ENCODE results near the gene ZSWIM3.
A peak's percentile ranks its signal among the peaks of the same experiment; 100 is the strongest.
"Not testable (repeated sequence)": the region's sequence is repeated elsewhere in the genome, so short reads cannot be mapped to it uniquely, and the experiment has no call there.

ZSWIM3 gene

DNA sequence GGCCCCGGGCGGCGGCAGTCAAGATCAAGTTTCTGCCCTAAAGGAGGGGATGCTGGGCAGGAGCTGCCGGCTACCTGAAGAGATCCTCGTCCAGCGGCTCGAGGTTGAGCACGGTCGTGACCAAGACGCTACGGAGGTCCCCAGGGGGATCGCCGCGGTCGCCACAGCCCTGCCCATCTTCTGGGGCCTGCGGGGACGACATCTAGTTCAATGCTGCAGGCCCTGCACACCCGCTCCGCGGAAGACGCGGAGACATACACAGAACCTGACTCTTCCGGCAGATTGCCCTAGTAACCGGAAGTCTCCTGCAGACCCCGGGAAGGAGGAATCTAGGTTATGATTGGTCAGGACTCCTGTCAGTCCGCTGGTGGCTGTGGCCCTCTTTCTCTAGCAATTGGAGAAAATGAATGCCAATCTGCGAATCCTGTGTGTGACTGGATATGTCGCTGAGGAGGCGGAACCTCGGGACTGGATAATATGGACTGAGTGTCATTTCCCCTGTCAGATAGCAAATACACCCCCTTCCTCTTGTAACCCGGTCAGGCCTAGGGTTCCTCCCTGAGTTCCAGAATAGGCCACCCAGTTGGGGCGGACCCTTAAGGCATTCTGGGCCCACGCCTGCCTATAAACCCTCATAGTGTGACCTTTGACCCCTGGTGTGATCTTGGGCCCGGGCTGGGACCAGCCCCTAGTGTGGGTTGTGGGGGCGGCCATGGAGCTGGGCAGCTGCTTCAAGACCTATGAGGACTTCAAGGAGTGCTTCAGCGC, at the start of gene ZSWIM3, which contains the start of gene ACOT8:
TSS of gene ZSWIM3 (plus strand) at position 501 of the 768 bp plus-strand sequence. CDS start at position 713, 212 bp downstream.
TSS of gene ACOT8 (minus strand) at position 279 of the 768 bp plus-strand sequence. CDS start at position 202, 77 bp downstream.
- DNase-seq = peak; percentile 90

DNA sequence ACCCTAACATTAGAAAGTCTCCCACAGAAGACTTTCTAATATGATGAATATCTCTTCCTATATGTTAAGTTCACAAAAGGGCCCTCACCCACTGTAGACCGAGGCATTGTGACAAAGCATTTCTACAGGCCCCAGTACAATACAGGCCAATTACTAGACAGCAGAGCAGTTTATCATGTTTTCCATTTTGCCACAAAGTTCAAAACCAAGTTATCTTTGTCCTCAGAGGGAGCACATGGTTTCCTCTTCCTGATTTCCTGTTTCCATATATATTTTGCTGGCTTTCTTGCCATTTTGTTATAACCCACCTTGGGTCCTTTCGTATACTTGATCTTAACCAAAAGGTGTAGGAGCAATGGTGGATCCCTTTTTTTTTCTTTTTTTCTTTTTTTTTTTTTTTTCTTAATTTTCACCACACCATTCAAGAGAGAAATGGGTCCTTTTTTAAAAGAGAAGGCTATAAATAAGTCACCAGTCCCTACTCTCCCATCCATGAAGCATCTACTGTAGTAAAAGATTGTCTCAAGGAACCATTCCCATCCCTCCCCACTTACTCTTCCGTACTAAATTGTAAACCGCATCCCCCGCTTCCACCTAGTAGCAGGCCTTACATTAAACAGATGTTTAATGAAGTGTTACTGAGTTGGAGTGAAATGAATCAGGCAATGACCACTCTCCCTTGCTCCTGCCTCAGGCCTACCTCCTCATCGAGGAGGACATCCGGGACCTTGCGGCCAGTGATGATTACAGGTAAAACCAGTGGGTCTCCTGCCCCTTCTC, 47.0 kb upstream of the ZSWIM3 start:
- DNase-seq = no peak

DNA sequence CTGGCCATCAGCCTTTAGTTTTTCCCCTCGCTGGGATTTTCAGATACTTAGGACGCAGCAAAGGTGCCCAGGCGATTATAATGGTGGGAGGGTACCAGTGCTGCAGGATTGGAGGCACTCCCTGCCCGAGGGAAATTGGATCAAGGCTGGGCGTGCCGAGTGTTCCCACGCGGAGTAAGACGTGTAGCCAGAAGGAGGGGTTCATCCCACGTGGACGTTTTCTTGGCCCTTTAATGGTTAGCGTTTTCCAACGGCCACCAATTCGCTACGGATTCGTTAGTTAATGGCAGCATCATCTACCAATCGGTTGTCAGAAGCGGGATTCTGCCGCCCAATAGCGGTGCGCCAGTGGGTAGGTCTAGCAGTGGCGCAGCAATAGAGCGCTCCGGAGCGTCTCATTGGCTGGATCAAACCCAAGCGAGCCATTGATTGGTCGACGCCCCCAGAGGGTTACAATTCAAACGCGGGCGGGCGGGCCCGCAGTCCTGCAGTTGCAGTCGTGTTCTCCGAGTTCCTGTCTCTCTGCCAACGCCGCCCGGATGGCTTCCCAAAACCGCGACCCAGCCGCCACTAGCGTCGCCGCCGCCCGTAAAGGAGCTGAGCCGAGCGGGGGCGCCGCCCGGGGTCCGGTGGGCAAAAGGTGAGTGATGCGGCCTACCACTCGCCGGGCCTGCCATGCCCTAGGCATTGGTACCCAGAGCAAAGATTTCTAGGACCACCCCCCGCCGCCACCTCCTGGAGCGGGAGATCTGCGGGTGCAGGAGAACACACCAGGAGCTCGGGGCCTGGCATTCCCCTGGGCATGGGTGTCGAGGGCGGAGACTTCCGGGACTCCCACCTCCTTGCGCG, 45.0 kb upstream of the ZSWIM3 start, which contains the start of gene UBE2C:
TSS of gene UBE2C (plus strand) at position 488 of the 849 bp plus-strand sequence. CDS start at position 540, 52 bp downstream.
- peak; percentile 85 for DNase-seq

- DNase-seq = no peak
Measured at GRCh38 chr20:45813006-45813340, 44.4 kb upstream of the ZSWIM3 start.

DNA sequence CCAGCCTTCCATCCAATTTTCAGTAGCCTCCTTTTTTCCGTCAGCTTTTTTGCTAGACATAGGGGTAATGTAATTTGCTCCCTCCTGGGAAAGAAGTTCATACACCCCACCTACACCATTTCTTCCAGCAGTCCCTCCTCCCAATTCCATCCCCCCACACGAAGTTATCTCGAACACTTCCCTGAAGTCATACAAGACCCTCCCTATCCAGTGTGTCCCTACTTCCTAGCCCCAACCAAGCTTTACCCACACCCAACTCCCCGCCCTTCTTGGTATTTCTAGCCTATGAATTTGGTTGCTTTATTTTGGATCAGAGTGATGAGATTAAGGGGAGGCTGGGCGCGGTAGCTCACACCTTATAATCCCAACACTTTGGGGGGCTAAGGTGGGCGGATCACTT, 43.9 kb upstream of the ZSWIM3 start:
- no peak for DNase-seq

GRCh38 chr20:45814314-45814713, 43.1 kb upstream of the ZSWIM3 start:
- DNase-seq = no peak

- DNase-seq = no peak
Measured at GRCh38 chr20:45816951-45817350, 40.5 kb upstream of the ZSWIM3 start.

DNA sequence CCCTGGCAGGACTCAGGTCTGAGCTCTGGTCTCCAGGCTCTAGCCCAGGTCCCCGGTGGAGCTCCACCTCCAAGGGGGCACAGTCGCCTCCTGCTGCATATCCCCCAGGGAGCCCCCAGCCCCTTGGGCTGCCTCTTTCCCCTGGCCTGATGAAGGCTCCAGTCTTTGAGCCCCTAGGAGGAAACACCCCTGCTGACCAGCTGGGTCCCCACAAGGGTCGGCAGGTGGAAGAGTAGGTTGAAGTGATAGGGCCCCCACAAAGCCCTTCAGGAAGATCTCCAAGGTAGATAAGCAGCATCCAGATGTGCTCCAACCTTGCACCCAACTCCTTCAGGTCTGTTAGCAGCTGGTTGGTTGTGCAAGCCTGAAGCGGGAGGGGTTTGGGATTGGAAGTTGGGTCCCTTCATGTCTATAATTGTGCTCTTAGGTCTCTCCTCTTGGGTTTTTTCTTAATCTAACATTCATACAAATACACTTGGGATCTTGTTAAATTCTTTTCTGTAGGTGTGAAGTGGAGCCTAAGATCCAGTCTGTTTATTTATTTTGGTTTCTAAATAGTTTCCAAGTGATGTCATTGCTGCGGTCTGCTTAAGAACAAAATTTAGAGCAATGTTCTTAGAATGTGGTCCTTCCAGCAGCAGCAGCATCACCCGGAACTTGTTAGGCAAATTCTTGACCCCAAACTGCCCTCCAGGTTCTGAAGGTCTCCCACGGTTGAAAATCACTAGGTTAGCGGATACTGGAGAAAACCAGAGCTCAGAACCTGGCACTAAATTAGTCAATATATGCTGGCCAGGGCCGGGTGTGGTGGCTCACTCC, 39.8 kb upstream of the ZSWIM3 start:
- no peak for DNase-seq

GRCh38 chr20:45818239-45818638, 39.2 kb upstream of the ZSWIM3 start:
- DNase-seq = no peak

DNA sequence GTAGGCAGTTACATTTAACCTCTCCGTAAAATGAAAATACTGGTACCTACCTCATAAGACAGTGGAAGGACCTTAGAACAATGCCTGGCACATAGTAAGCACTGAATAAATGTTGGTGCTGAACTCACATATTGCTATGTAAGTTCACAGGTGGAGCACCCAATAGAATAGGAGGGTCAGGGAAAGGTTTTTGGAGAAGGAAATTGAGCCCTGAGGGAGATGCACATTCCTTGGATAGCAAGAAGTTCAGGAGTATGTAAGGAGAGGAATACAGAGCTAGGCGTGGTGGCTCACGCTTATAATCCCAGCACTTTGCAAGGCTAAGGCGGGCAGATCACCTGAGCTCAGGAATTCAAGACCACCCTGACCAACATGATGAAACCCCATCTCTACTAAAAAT, 37.9 kb upstream of the ZSWIM3 start:
- DNase-seq = no peak

DNA sequence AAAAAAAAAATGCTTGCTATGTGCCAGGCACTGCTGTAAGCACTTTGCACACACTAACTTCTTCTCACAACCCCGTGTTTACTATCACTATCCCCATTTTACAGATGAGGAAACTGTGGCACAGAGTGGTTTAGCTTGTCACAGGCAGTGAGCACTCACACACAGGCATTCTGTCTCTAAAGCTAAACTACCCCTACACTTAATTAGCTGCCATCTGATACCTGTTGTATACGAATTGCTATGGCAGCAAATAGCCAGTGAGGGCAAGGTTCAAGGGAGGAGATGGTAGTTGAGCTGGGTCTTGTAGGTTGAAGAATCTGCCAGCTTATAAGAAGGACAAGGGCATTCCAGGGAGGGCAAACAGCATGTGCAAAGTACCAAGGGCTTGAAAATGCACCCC, 35.5 kb upstream of the ZSWIM3 start:
- DNase-seq = no peak

DNA sequence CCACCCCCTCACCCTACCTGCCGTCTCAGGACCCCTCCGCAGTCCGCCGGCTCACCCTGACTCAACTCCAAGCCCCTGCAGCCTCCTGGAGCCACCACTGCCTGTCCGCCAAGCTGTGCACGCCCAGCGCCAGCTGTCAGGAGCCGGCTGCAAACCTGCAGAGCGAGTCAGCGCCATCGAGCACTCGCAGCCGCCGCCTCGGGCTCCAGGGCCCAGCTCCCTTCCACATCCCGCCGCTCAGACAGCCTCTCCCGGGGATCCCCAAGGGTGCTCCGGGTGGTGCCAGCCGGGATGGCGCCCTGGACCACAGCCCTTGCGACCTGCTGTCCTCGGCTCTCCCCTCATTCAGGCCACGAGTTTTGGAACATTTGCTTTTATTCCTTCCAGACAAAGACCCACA, 34.6 kb upstream of the ZSWIM3 start:
- DNase-seq = no peak

DNA sequence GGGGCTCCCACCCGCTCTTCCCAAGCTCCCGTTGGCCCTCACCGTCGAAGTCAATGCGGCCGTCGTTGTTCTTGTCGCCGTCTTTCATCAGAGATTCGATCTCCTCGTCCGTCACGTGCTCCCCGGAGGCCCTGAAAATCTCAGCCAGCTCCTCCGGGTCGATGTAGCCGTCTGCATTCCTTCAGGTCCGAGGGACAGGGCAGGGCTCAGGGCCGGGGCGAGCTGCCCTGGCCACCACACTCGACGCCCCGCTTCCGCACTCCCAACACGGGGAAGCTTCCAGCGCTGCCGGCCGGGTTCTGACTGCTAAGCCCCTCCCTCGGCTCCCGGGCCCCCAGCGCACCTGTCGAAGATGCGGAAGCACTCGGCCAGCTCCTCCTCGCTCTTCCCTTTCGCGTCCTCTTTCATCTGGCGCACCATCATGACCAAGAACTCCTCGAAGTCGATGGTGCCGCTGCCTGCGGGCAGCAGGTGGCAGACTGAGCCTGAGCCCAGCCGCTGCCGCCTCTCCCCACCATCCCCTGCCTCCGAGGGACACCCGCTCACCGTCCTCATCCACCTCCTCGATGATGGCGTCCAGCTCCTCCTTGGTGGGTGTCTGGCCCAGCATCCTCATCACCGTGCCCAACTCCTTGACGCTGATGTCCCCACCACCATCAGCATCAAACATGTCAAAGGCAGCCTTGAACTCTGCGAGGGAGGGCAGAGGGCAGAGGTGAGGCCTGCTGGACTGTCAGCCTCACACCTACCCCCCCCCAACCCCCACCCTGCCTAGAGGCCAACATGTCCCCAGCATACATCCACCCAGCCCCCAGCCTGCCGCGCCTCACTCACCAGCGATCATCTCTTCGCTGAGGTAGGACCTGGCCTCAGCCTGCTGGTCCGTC, 33.2 kb upstream of the ZSWIM3 start:
- DNase-seq = peak; percentile 24

DNA sequence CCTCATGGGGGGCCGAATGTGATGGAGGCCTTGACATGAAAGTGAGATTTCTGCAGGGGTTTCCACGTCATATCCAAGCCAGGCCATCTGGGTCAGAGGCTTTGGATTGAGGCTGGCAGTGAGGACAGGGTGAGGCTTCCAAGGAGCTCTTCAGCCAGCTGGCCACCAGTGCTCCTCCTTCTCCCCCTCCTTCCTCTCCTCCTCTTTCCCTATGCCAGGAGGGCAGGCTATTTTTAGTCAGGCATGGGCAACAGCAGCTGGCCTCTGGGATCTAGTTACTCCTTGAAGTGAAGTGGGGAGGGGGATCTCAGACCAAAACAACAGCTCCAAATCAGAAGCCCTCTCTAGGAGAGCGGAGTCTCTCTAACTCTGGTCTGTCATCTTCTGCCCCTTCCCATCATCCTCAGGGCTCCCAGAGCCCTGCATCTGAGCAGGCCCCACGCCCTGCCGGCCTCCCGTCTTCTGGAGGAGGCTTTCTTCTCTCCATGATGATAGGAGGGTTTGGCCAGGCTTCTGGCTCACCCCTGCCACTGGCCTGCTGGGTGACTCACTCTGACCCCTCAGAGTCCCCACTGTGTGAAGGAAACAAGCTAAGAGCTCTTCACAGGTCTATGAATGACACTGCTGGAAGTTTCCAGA, 30.9 kb upstream of the ZSWIM3 start:
- no peak for DNase-seq

DNA sequence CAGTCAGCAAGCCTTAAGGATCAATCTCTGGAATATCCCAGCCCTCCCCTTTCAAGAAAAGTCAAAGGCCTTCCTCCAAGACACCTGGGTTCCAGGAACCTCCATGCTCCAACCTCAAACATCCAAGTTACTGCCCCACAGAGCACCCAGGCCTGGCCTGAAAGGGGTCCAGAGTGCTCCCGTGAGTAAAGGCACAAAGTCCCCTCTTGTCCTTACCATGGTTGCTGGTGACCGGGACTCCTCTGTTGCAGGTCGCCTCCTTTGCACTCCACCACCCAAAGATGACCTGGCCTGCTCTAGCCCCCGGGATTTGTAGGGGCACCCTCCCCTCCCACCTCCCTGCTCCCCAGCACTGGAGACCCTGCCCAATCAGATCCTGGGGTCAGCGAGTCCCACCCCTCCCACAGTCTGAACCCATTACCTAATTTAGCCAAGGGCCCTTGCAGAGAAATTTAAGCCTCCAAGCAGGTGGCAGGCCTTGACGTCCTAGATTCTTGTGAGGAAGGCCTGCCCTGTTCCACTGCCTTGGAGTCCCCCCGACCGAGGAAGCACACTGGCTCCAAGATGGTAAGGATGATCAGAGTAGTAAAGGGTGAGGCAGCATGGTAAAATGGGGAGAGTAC, 30.3 kb upstream of the ZSWIM3 start, which contains the start of gene TNNC2:
TSS of gene TNNC2 (minus strand) at position 283 of the 623 bp plus-strand sequence. CDS start at position 219, 64 bp downstream.
- DNase-seq = no peak

GRCh38 chr20:45827712-45828111, 29.7 kb upstream of the ZSWIM3 start:
- no peak for DNase-seq

GRCh38 chr20:45828589-45828988, 28.8 kb upstream of the ZSWIM3 start:
- no peak for DNase-seq

DNA sequence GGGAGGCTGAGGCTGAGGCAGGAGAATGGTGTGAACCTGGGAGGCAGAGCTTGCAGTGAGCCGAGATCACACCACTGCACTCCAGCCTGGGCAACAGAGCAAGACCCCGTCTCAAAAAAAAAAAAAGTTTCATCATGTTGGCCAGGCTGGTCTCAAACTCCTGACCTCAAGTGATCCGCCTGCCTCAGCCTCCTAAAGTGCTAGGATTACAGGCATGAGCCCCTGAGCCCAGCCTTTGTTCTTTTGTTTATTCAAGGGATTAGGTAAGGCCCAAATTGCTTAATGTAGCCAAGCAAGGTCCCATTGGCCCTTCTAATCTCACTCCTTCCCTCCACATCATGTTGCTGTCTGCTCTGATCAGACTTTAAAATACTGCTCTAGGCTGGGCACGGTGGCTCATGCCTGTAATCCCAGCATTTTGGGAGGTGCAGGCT, 27.7 kb upstream of the ZSWIM3 start:
- DNase-seq = not testable (repeated sequence)

GRCh38 chr20:45832619-45833018, 24.8 kb upstream of the ZSWIM3 start:
- no peak for DNase-seq
